IPS-11a (cell line): ENCODE results near the gene TRABD2A.

Experiments
- H3K4me3 ChIP-seq: one replicate; pipeline ENCODE4 v1.5.1; 2013; ENCODE audit warnings: low read depth, low read length, control low read depth

Gene TRABD2A

DNA sequence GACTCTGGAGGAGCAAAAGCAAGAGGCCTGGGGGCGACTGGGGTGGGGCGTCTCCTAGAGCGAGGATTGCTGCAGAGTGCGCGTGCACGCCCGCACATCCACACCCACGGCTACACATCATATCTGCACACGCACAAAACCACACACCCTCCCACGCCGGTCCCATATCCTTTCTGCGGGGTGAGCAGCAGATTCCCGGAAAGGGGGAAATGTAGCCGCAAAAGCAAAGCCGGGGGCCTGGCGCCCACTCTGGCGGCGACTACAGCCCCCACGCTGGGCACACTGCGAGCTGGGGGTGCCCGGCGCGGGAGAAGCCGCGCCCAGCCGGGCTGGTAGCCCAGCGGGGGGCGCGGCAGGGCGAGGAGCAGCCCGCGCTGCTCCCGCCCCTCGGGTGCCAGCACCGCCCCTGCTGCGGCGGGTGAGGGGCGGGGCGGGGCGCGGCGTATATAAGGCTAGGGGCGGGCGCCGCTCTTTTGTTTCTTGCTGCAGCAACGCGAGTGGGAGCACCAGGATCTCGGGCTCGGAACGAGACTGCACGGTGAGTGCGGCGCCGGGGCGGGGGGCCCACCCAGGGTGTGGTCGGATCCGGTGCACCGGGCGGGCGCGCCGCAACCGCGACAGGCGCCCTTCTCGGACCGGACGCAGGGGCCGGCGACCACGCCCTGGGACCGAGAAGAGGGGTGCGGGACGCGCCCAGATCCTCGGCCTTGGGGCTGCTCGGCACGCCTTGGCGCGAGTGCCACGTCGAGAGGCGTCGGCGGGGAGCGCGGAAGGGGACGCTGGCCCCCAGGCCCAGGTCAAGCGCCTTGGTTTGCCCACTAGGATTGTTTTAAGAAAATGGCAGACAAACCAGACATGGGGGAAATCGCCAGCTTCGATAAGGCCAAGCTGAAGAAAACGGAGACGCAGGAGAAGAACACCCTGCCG, 24.6 kb upstream of the TRABD2A start, which contains the start of gene TMSB10:
TSS of gene TMSB10 (plus strand) at position 476 of the 927 bp plus-strand sequence.
- peak within 1 kb of the TSS; percentile 87 for H3K4me3 ChIP-seq

DNA sequence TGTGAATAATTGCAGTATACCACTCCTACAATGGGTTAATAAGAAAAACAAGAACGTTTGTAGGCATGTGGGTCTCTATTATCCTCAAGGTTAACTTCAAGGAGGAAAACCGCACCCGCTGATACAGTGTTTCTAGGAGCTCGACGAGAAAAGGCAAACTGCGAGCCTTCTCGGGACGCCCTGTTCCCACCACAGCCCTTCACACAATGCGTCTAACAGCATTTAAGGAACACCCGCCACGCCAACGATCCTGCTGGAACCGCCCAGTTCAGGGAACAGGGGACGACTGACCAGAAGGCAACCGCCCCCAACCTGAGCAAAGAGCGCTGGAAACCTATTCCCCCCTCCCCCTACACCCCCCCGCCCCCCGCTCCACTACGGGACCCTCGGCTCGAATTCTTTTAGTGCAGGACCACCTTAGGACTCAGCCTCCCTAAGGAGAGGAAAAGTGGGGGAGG, 23.9 kb upstream of the TRABD2A start:
- peak overlapping the region; percentile 87 for H3K4me3 ChIP-seq

DNA sequence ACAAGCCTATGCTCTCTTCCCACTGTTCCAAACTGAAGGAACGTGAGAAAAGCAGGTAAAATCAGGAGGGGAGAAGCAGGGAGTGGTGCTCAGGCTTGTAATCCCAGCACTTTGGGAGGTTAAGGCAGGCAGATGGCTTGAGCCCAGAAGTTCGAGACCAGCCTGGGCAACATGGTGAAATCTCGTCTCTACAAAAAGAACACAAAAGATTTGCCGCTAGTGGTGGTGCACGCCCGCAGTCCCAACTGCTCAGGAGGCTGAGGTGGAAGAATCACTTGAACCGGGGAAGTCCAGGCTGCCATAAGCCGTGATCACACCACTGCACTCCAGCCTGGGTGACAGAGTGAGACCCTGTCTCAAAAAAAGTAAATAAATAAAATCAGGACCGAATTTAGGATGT, 23.3 kb upstream of the TRABD2A start:
- no peak overlapping the region for H3K4me3 ChIP-seq

DNA sequence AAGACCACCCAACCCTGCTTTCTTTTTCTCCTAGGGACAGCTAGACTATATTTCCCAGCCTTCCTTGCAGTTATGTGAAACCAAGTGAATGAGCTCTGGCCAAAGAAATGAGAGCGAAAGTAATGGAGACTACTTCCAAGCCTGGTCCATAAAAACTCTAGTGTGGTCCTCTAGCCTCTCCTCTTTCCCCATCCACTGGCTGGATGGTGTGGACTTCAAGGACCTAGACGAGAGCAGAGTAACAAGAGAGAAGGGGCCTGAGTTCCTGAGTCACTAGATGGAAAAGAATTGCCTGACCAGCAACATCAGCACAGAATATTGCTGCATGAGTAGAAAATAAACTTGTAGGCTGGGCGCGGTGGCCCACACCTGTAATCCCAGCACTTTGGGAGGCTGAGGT, 21.6 kb upstream of the TRABD2A start:
- no peak overlapping the region for H3K4me3 ChIP-seq

DNA sequence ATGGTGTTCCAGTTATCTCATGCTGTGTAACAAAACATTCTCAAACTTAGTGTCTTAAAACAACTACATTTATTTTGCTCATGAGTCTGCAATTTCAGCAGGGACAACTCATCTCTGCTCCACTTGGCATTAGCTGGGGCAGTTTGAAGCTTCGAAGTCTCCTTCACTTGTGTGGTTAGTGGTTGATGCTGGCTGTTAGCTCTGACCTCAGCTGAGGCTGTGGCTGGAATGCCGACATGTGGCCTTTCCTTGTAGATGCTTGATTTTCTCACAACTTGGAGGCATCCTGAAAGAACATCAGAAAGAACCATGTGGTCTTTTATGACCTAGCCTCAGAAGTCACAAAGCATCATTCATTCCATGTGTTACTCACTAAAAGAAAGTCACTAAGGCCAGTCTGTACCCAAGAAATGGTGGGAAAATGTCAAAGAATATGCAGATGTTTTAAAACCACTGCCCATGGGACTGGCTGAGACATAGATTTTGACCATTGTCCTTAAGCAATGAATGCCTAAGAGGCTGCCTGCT, 20.8 kb upstream of the TRABD2A start:
- no peak overlapping the region for H3K4me3 ChIP-seq

DNA sequence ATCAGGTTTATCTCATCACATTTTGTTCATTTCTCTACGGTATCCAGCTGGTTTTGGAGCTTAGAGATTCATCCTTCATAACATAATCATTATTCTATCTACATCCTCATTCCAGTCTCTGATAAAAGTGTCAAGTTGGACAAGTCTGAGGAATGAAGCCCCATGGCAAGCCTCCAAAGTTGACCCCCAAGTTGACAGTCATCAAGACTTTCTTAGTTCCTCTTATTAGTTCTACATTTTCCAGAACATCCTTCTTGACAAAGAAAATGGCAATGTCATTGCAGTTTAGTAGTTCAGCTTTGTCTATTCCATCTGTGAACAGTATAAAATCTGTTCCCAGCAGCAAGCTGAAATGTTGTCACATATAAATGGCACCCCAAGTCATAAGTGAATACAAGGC, 20.1 kb upstream of the TRABD2A start:
- H3K4me3 ChIP-seq: no peak overlapping the region

DNA sequence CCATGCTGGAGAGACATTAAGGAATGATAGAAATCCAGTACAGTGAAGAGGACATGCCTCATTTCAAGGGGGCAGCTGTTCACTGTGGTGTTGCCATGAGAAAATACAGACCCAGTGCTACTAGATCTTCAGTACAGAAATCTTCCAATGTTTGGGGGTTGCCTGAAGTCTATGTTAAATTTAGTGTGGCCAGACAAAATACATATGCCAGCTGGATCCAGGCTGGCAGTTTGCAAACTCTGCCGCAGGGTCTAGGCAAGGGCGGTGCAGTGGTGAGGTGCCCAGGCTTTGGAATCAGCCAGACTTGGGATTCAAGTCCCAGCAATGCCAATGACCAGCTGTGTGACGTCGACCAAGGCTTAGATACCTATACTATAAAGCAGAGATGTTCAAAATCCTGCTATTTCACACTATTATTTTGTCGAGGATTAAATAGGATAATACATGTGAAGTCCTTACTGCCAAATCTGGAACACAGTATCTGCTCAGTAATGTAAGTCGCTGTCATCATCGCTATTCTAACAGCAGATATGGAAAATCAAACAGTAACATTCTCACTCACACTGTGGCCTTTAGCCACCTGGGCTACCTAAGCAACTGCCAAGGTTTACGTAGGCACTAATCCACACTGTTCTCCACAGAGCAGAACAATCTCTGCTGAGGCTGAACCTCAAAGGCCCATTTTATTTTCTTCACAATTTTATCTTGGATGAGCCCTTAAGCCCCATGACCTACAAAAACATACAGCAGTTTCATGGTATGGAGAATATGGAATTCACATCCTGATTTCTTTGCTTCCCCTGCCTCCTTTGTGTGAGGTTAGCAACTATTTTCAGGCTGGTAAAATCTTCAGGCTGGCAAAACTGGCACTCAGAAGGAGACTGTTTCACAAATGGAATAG, 18.7 kb upstream of the TRABD2A start:
- H3K4me3 ChIP-seq: no peak overlapping the region

DNA sequence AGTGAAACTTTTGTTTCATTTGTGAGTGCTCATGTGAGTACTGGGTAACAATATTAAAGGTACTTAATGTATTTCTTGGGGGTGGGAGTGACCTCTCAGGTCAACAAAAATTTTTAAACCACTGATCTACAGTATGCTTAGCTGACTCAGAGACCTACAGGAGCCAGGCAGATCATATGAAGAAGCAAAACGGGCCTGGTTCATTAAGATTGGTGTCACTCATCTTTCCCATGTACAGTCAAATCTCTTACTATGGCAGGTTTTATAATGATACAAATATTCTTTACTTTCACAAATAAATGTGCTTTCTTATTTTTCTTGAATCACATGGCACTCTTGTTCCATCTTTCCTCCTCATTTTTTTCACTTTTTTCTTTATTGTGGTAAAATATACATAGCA, 16.9 kb upstream of the TRABD2A start:
- no peak overlapping the region for H3K4me3 ChIP-seq

DNA sequence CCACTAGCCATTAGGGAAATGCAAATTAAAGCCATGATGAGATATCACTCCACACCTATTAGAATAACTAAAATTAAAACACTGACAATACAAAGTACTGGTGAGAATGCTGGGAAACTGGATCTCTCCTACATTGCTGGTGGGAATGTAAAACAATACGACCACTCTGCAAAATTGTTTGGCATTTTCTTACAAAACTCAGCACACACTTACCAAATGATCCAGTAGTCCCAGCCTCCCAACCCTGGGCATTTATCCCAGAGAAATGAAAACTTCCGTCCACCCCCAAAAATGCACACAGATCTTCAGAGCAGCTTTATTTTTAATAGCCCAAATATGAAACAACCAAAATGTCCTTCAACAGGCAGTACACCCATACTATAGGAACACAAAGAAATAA, 15.7 kb upstream of the TRABD2A start:
- H3K4me3 ChIP-seq: no peak overlapping the region

DNA sequence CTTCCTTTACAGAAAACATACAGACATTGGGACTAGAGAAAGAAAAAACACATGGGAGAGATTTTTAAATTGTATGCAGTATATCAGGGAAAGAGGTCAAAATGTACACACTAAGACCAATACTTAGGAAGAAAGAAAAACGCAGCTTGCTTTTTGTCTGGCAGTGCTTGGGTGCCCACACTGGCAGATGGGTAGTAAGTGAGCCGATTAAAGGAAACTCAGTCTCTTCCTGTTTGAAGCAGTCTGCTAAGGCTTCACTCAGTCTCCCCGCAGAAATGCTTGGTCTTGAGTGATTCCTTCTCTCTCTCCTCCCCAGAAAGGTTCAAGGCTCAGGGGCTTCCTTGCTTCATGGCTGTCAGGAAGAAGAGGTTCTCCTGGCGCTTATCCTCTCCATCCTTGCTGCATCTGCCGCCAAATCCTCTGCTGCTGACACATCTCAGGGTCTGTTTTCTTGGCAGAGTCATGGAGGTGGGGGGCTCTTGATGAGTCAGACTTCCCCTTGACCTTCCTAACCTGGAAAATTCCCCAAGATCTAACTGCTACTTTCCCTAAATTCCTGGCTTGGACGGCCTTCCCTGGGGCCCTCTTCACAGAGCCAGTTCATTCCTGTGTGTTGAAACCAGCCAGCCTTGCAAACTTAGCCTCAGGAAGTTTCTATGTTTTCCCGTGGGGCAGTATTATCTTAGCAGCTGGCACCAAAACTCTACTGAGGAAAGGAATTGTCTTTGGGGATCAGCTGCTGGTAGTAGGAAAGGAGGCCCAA, 14.1 kb upstream of the TRABD2A start:
- no peak overlapping the region for H3K4me3 ChIP-seq

DNA sequence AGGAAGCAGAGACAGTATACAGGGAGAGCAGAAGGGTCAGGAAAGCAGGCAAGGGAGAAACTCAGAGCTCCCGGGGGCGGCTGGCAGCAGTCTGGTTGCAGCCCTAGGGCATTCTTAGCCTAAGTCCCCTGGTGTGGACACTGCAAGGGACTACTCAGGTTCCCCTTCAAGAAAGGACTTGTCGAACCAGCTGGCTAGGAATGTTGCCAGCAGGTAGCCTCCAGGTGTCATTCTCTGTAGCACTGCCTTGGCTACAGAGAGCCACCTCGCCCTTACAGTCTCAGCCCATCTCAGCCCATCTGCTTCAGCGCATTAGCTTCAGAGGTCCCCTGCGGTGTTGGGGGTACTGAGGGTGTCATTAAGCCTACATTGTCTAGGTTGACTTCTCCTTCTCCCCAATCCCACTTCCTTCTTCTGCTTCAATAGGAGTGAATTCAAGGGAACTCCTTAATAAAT, 13.3 kb upstream of the TRABD2A start:
- H3K4me3 ChIP-seq: no peak overlapping the region

DNA sequence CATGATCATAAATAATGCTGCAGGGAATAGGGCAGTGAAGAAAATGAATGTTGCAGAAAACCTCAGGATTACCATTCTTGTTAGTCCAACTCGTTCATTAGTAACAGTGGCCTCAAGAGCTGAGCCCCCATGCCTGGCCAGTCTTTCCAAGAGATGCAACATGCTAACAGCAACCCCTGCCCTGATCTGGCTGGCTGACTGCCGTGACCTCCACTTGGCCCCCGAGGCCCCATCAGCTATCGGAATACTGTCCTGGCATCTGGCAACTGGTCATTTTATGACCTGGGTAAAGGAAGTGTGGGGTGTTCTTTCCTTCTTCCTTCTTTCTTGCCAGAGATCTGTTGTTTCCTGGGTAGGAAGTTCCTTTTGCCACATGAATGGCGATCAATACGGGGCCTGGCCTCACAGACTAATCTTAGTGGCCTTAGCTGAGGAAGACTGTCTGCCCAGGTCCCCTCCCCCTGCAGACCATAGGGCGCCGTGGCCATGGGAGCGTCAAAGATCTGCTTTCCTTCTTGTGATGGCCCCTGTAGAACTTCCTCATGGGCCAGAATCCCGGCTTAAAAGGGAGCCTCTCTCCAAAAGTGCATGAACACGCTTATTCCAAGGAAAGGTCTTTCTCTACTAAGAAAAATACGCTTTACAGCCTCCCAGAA, 10.6 kb upstream of the TRABD2A start:
- H3K4me3 ChIP-seq: no peak overlapping the region

DNA sequence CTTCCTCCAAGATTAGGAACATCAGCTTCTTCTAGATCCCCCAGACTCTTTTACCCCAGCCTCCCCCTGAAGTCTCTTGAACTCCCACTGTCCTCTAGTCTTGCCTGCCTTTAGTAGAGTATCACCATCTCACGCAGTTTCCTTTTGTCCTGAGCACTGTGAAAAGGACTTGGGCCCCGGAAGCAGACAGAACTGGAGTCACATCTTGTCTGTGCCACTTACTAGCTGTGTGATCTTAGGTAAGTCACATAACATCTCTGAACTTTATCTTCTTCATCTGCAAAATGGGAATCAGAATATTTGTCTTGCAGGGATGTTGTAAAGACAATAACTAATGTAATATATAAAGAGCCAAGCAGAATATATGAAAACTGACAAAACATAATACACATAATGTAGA, 8.4 kb upstream of the TRABD2A start:
- no peak overlapping the region for H3K4me3 ChIP-seq

DNA sequence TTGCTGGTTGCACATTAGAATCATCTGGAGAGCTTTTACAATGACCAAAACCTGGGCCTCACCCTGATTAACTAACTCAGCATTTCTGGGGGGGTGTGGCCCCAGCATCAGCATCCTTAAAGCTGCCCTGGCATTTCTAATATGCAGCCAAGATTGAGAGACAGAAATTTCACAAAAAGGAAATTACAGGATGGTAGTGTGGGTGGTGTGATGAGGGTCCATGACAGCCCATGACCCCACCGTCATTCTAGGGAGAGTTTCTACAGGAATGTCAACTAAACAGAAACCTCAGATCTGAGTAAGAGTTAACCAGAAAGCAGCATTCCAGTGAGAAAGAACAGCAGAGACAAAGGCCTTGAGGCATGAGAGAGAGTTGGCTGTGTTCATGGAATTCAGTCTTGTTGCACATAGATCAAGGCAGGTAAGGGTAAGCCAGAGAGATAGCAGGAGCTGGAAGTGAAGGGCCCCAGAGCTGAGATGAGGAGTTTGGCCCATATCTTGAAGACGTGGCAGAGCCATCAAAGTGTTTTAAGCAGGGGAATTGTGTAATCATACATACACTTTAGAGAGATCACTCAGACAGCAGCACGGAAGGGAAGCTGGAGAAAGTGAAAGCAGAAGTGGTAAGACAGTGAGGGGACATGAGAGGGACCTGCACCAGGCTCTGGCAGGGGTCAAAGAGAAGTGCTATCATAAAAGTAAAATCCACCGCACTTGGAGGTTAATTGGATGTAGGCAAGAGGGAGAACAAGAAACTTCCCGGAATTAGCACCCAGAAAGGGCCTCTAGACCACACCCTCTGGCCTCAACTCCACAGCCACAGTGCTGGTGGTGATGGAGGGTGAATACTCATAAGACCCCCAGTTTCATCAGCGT, 7.8 kb upstream of the TRABD2A start:
- H3K4me3 ChIP-seq: no peak overlapping the region

DNA sequence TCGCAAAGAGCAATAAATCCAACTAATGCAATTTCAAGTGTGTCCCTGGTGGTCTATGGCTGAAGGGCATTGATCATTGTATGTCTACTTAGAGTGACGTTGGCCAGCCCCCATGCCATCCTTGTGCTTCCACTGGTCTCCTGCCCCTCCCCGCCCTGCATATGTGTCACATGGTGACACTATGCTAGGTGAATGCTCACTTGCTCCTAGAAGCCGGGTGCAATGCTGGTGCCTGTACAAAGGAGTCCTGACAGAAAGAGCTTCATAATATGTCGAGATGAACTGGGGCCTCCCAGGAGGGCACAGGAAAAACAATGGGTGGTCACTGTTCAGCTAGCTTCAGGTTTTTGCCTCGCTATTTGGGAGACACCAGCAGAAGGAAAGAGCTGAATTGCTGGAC, 5.9 kb upstream of the TRABD2A start:
- H3K4me3 ChIP-seq: no peak overlapping the region

DNA sequence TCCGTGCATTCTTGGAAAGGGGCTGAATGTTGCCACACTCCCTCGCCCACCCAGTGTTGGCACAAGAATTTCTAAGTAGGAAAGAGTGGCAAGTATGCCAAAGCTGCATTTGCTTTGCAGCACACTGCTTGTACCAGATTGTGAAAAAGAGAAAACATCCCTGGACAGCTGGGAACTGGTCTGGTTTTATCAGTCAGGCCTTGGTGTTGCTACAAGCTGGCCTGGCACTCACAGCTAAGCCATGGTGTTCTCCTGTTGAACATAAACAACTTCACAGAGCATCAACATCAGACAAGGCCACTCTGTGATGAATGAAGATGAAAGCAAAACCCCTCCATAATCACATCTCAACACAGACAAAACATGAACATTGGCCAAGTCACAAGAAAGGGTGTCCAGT, 4.2 kb upstream of the TRABD2A start:
- H3K4me3 ChIP-seq: no peak overlapping the region

DNA sequence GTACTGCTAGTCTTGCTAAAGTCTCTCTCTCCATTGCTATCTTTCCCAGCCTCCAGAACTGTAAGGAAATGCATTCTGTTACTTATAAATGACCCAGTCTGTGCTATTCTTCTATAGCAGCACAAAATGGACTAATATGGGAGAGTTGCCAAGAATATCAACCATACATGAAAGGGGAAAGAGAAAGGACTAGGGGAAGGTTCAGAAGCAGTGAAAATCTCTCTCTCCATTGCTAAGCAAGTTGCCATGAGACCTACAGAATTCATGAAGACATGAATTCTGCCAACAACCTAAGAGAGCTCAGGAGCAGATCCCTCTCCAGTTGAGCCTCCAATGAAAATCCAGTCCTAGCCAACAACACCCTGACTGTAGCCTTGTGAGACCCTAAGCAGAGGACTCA, 3.6 kb upstream of the TRABD2A start:
- no peak overlapping the region for H3K4me3 ChIP-seq

DNA sequence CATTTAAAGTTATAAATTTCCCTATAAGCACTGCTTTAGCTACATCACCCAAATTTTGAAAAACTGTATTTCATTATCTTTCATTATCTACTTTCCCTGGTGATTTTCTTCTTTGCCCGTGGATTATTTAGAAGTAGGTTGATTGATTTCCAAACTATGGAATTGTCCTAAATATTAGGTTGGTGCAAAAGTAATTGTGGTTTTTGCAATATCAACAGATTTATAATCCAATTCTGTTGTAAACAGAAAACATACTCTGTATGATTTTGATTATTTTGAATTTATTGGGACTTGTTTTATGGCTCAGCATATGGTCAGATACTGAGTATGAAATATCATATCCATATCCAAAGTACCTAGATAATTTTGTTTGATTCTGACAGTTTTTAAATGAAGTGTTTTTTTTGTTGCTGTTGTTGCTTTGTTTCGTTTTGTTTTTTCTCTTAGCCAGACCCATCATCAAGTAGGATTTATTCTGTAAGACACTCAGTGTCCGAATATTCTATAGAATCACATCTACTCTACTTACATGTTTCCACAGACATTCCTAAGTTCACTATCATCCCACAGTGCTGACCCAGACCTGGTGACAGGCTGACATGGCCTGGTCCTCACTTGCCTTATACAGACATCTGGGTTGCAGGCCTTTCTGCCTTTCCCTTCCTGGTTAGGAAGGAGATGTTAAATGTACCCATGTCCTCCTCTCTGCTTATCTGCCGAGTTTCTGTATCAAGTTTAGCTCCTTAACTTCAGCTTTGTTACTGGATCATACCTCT, 2.1 kb upstream of the TRABD2A start:
- H3K4me3 ChIP-seq: no peak overlapping the region

DNA sequence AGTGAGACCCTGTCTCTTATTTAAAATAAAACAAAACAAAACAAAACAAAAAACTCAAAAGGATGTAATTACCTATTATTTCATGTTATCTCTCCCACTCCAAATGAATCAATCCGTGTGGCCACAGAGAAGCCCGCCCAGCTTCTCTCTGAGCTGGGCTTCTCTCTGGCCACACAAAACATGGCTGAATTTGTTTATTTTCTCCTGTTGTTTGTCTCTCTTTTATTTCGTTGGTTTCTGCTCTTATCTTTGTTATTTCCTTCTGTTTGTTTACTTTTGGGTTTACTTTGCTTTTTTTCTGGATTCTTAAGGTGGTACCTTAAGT, 1.5 kb upstream of the TRABD2A start:
- H3K4me3 ChIP-seq: no peak overlapping the region
